CD4-positive, alpha-beta T cell (primary cell): ENCODE measurements around the gene ANLN. TPM values are rescaled to one million over a fixed set of nuclear protein-coding genes. Genes with fewer than 3 reads are reported as not detected.

ENCODE experiments used
- ATAC-seq: fragments of 200-7000 bp; cut with Tn5 transposase; one replicate; pipeline ENCODE4 v1.10.0; 2022; ENCODE audit warnings: mild to moderate bottlenecking; ENCODE audit not compliant: poor library complexity
- CTCF ChIA-PET: fragments of 350-600 bp; sonication (Branson Sonifier 250); formaldehyde crosslinking; loops from one replicate; lab custom pipeline; 2021; ENCODE audit warnings: antibody characterized with exemption, inconsistent platforms; lab: Charles Lee
- POLR2A ChIA-PET: fragments of 350-600 bp; sonication (Branson Sonifier 250); formaldehyde crosslinking; loops from one replicate; lab custom pipeline; 2021; ENCODE audit warnings: antibody characterized with exemption, inconsistent platforms; lab: Charles Lee
- DNase-seq, 14 experiments: peaks; one replicate each; pipeline ENCODE4 v3.0.0-alpha.2; 2013 to 2020; ENCODE audit warnings: mixed read lengths in 2 of 14
- H3K27ac ChIP-seq, 2 donors: one replicate each; pipeline versions ENCODE4 v1.5.1 to v1.7.0; 2013; ENCODE audit warnings: low read length in 2 of 2, low read depth in 1 of 2, mild to moderate bottlenecking in 1 of 2
- H3K27me3 ChIP-seq, 2 experiments: 1 replicate in 1 of 2; 2 replicates in 1 of 2; pipeline versions ENCODE4 v1.6.1 to v1.7.0; 2013; ENCODE audit warnings: low read length in 2 of 2, control low read depth in 1 of 2, mild to moderate bottlenecking in 1 of 2, moderate library complexity in 1 of 2; ENCODE audit not compliant: insufficient read depth in 2 of 2, control insufficient read depth in 1 of 2
- H3K36me3 ChIP-seq: one replicate; pipeline ENCODE4 v1.6.1; 2013; ENCODE audit warnings: low read length, control low read depth; ENCODE audit not compliant: insufficient read depth
- H3K4me1 ChIP-seq: one replicate; pipeline ENCODE4 v1.6.1; 2013; ENCODE audit warnings: low read length, control low read depth; ENCODE audit not compliant: insufficient read depth
- H3K4me3 ChIP-seq: one replicate; pipeline ENCODE4 v1.5.1; 2013; ENCODE audit warnings: mild to moderate bottlenecking, low read length, moderate library complexity
- H3K9me3 ChIP-seq, 2 experiments: 1 replicate in 1 of 2; 2 replicates in 1 of 2; pipeline versions ENCODE4 v1.6.1 to v1.7.0; 2013; ENCODE audit warnings: low read length in 2 of 2, mild to moderate bottlenecking in 2 of 2, control low read depth in 1 of 2, moderate library complexity in 1 of 2; ENCODE audit not compliant: control insufficient read depth in 1 of 2, insufficient read depth in 1 of 2
- H3K27ac Mint-ChIP-seq: one replicate; pipeline ENCODE4 v1.8.0; 2020; ENCODE audit warnings: mixed read lengths
- H3K27me3 Mint-ChIP-seq: one replicate; pipeline ENCODE4 v1.8.0; 2021; ENCODE audit warnings: mixed read lengths
- H3K36me3 Mint-ChIP-seq: one replicate; pipeline ENCODE4 v1.8.0; 2021; ENCODE audit warnings: low read depth, mixed read lengths
- H3K4me1 Mint-ChIP-seq: one replicate; pipeline ENCODE4 v1.8.0; 2021; ENCODE audit warnings: low read depth, mixed read lengths
- H3K4me3 Mint-ChIP-seq: one replicate; pipeline ENCODE4 v1.8.0; 2020; ENCODE audit warnings: mild to moderate bottlenecking, mixed read lengths
- H3K9me3 Mint-ChIP-seq: one replicate; pipeline ENCODE4 v1.8.0; 2020; ENCODE audit warnings: mixed read lengths
- CTCF ChIP-seq: fragments of 200-600 bp; IDR thresholded peaks from one replicate; pipeline ENCODE4 v1.8.0; 2022; ENCODE audit warnings: antibody characterized with exemption, mild to moderate bottlenecking
- intact Hi-C, 2 experiments: fragments of 100-400 bp; cut with DNase I in 1 of 2; cut with micrococcal nuclease in 1 of 2; formaldehyde crosslinking; loops; one replicate each; pipeline versions ENCODE4 v1.15.1 to v1.9.0; 2023 to 2025; cut with DNase I, micrococcal nuclease
- total RNA-seq, 174 experiments: library from RNA in 2 of 174; stranded (reverse) in 2 of 174; gene quantifications; one replicate each; pipeline ENCODE4 v1.2.3 and lab custom pipeline; 2021 to 2026

ANLN gene
- total RNA-seq, 2 experiments from 2014 or later: 0.33 to 1.1 TPM

GRCh38 chr7:36366718-36367560, 22.7 kb upstream of the ANLN start:
- CTCF ChIA-PET: interaction anchor here (0.7 to 2.3 kb wide), 17 partner anchors 9 to 1968 kb away, joined by 3 to 13 read pairs (median 6); partner anchors contain the start of gene ANLN
- Mint-ChIP-seq H3K4me3 (peak overlapping the region; percentile 92), H3K27ac (peak overlapping the region; percentile 64), H3K27me3 (no peaks in the 10 kb centered on the region), H3K9me3 (no peaks in the 10 kb centered on the region), H3K4me1 (peaks cover 6% of the 10 kb centered on the region), H3K36me3 (peaks cover 3% of the 10 kb centered on the region)
- Histone ChIP-seq H3K27ac (peak overlapping the region in 1 of 2 donors; percentile 40), H3K36me3 (no peaks in the 10 kb centered on the region), H3K4me1 (peaks cover 6% of the 10 kb centered on the region), H3K4me3 (peak overlapping the region; percentile 56), H3K9me3 (no peaks in the 10 kb centered on the region), H3K27me3 (no peaks in the 10 kb centered on the region)
- peak; percentile 96 for TF ChIP-seq CTCF
- DNase-seq (peak; percentile 84 to 97 (median 89)), ATAC-seq (peak; percentile 96)
- POLR2A ChIA-PET: interaction anchor here (0.7 to 1.5 kb wide), 4 partner anchors 11 to 566 kb away, joined by 3 to 7 read pairs (median 3); partner anchors contain the start of gene SEPTIN7
- intact Hi-C loops: loop anchor here (1.0 to 5.0 kb wide), 2 partner anchors 22 to 570 kb away; partner anchors contain the start of gene ANLN (in 1 of the 2)

- H3K4me3 ChIP-seq: peak overlapping the region; percentile 56
- H3K27ac ChIP-seq: no peak overlapping the region
- H3K36me3 Mint-ChIP-seq: peaks cover 3% of the 10 kb centered on the region
- peak overlapping the region; percentile 92 for H3K4me3 Mint-ChIP-seq
- ChIA-PET CTCF (interaction anchor here (0.7 to 2.3 kb wide), 15 partner anchors 10 to 1968 kb away, joined by 3 to 13 read pairs (median 7); partner anchors contain the start of gene ANLN), POLR2A (interaction anchor here (0.7 to 1.5 kb wide), 4 partner anchors 10 to 567 kb away, joined by 3 to 7 read pairs (median 3); partner anchors contain the start of gene SEPTIN7)
- no peaks in the 10 kb centered on the region for H3K27me3 Mint-ChIP-seq
- intact Hi-C loops: loop anchor here (1.0 to 5.0 kb wide), 2 partner anchors 22 to 570 kb away; partner anchors contain the start of gene ANLN (in 1 of the 2)
- H3K4me1 Mint-ChIP-seq: peaks cover 6% of the 10 kb centered on the region
- peaks cover 0 to 4% of the 10 kb centered on the region in 2 experiments for H3K27me3 ChIP-seq
- TF ChIP-seq CTCF: no peak
- DNase-seq (peak in 1 of 14 experiments; percentile 16), ATAC-seq (no peak)
- H3K4me1 ChIP-seq: peaks cover 6% of the 10 kb centered on the region
- no peaks in the 10 kb centered on the region for H3K9me3 Mint-ChIP-seq
- no peaks in the 10 kb centered on the region for H3K36me3 ChIP-seq
- H3K27ac Mint-ChIP-seq: peak overlapping the region; percentile 64
- H3K9me3 ChIP-seq: no peaks in the 10 kb centered on the region
Observed at GRCh38 chr7:36367561-36368077, 22.0 kb upstream of the ANLN start.

GRCh38 chr7:36368496-36368895, 21.2 kb upstream of the ANLN start:
- Mint-ChIP-seq H3K4me3 (peak overlapping the region; percentile 43), H3K36me3 (peaks cover 3% of the 10 kb centered on the region), H3K27ac (no peak overlapping the region), H3K9me3 (no peaks in the 10 kb centered on the region), H3K27me3 (peaks cover 4% of the 10 kb centered on the region), H3K4me1 (peaks cover 6% of the 10 kb centered on the region)
- no peak for DNase-seq
- ChIA-PET POLR2A (no interaction called here), CTCF (interaction anchor here (2.0 to 2.3 kb wide), 2 partner anchors 10 to 830 kb away, joined by 9 to 13 read pairs; no protein-coding TSS in a partner anchor)
- intact Hi-C loops: loop anchor here in 1 of 2 experiments (5.0 kb wide), 1 partner anchor 571 kb away; no protein-coding TSS in a partner anchor
- ATAC-seq: no peak
- H3K9me3 ChIP-seq: no peaks in the 10 kb centered on the region
- peaks cover 6% of the 10 kb centered on the region for H3K4me1 ChIP-seq
- H3K27me3 ChIP-seq: peaks cover 0 to 4% of the 10 kb centered on the region in 2 experiments
- no peak overlapping the region for H3K4me3 ChIP-seq
- H3K36me3 ChIP-seq: no peaks in the 10 kb centered on the region
- no peak overlapping the region for H3K27ac ChIP-seq
- TF ChIP-seq CTCF: no peak
